Endothelial cell of hepatic sinusoid (primary cell): ENCODE data around the gene DGUOK.

Experiments
- in situ Hi-C: cut with HindIII; loops from 2 replicates; pipeline ENCODE4 v1.10.0; 2017; ENCODE audit warnings: low sequenced_read_pairs

The DGUOK gene

DNA sequence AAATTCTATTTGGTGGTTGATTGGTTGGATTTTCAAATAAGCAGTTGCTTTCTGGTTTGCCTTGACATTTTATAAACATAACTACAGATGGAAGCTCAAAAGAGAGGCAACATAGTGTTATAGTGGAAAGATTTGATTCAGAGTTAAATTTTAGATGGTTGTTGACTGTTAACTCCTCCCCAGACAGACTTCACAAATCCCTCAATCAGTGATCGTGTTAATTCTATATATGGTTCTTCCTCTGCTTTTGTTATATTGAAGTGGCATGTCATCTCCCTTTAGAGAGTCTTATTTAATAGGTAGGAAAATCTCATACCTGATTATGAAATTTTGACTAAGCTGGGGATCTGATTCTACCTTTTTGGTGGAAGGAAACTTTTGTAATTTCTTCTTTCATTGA is 19.5 kb downstream of the DGUOK start:
- in situ Hi-C loops = no loop called here

DNA sequence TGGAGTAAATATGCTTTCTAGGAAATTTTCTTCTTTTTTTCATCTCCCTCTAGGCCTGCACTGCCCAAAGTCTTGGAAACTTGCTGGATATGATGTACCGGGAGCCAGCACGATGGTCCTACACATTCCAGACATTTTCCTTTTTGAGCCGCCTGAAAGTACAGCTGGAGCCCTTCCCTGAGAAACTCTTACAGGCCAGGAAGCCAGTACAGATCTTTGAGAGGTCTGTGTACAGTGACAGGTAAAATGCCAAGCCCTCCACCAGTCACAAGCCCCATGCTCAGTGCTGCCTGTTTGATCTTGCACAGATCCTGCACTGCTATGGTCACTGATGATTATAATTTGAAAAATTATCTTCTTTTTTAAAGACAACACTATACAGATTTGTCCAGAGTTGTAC is 20.0 kb downstream of the DGUOK start:
- in situ Hi-C loops = no loop called here

DNA sequence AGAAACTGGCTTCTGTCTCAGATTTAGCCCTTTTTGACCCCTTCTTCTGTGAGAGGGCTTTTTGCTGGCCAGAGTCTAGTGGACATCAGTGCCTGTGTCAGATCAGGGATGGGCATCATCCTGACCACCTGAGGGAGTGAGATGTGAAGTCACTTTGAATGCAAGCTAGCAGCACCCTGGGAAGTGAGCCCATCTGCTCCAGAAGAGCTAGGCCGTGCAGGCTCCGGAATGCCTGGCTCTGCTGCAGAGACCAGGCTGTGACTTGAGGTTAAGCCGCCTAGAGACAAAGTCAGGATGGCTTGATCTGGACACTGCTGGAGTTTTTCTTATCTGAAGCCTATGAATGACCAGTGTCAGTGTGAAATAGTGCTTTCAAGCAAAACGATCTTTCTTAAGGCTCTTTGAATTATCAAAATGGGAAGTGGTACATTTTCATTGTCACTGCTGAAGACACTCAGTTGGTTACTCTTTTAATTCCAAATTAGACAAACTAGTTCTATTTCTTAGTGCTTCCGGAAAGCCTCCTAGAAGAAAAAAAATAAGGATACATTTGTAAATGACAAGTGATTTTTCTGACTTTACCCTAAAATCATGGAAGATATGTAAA is 20.8 kb downstream of the DGUOK start:
- in situ Hi-C loops = no loop called here

GRCh38 chr2:73949802-73950201 is 23.1 kb downstream of the DGUOK start:
- in situ Hi-C loops = no loop called here

DNA sequence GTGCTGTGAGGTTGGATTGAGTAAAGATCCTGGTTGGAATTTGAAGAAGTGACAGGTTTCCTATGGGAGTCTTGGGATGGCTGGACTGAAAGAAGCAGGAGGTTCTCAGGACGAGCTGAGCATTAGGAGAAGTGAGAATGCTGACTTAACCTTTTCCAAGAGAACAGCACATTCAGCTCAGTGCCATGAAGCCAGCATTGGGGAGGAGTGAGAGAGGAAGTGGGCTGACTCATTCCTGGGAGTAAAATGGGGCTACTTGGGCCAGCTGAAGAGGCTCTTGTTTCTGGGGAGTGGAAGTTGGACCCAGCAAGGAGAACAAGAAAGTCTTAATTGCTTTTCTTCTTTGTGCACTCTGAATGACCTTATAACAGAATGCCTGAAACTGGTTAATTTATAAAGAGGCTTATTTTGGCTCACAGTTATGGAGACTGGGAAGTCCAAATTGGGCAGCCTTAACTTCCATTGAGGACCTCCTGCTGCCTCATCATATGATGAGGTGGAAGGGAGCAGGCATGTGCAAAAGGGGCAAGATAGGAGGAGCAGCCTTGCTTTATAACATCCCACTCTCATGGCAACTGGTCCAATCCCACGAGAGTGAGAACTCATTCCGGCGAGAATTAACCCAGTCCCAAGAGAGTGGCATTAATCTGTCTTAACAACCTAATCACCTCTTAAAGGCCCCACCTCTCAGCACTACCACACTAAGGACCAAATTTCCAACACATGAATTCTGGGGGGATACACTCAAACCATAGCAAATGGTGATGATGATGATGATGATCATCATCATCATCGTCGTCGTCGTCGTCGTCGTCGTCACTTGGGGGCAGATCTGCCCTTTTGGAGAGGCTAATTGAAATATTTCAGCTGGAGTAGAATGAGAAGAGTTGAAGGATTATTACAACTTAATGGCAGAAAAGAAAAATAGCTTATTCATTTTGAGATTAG is 26.1 kb downstream of the DGUOK start:
- in situ Hi-C loops = no loop called here

DNA sequence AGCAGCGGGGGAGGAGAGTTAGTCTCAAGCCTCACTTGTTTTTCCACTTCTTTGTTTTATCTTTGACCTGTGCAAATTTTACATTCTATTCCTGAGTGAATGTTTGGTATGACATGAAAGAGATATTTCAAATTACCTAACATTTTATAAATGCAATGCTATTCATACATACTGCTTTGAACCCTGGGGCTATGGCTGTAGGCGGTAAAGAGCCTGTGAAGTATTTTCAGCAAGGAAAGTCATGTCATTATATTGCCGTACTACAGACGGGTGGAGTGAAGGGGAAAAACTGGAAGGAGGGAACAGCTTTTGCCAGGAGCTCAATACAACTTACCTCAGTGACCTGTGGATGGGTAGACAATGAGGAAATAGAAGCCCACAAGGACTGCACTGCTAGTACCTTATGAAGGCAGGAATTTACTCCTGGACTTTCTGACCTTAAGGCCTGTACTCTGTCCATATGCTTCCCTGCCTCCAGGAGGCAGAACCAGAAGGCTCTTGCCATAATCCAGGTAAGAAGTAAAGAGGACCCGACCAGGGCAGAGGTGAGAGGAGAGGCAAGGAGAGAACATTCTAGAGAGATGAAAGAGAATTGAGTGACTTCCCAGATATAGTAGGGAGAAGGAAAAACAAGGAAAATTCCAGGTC is 29.7 kb downstream of the DGUOK start:
- in situ Hi-C loops = no loop called here

- in situ Hi-C loops = no loop called here
These were observed 34.6 kb downstream of the DGUOK start for GRCh38 chr2:73961274-73961673.

DNA sequence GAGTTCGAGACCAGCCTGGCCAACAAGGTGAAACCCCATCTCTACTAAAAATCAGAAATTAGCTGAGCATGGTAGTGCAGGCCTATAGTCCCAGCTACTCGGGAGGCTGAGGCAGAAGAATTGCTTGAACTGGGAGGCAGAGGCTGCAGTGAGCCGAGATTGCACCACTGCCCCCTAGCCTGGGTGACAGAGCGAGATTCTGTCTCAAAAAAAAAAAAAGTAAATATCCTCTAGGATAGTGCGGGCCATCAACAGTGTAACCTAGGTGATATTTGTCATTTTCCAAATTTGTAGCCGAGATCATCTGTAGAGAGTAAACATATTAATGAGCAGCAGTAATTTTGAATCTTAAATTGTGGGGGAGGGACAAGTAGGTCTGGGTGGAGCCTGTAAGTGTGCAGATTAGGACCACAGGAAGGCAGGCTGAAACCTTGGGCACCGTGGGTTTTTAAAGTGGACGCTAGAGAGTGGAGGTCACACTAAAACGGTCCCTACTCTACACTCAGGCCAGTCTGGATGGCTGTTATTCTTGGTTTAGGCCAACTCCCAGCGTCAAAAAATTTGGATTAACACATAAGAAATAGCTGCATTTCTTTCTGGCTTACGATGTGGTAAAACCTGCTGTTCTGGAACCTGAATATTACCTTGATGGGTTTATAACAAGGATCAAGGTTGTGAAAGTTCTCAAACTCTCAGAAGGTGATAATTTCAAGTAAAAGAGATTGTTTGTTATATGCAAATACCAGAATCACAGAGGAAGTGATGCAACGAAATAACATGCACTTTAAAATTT is 35.3 kb downstream of the DGUOK start:
- in situ Hi-C loops = no loop called here

DNA sequence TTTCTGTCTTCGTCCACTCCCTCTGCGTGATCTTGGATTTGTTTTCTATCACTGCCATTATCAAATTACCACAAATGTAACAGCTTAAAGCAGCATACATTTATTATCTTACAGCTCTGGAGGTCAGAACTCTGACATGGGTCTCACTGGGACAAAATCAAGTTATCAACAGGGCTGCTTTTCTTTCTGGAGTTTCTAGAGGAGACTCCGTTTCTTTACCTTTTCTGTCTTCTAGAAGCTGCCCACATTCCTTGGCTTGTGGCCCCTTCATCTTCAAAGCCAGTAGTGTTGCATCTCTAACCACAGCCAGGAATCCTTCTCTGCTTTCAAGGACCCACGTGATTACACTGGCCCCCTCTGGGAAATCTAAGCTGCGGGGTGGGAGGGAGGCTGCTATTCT is 36.1 kb downstream of the DGUOK start:
- in situ Hi-C loops = no loop called here

DNA sequence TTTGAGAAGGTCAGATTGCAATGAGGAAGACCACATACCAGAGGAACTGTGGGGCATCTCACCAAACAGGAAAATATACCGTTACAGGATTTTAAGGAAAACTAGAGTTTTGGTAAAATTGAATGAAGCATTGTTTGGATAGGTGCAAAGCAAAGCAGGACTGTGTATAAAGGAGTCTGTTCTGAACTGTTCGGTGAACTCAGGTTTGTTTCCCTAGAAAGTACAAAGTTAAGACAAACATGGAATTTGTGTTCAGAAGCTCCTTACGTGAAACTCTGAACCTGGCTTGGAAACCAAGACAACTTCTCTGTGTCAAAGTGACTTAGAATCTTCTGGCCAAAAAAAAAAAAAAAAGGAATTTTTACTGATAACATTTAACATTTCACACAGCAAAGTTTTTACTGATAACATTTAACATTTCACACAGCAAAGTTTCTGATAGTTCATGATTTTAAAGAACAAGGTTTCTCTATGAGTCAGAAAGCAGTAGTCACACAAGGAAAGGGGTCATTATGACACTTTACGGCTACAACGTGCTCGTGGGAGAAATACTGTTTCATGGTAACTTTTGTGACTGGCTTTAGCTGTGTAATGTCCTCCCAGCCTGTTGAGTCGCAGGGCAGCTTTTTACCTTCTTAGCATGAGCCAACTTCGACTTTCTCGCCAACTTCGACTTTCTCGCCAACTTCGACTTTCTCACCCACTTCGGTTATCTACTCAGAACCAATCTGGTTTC is 36.9 kb downstream of the DGUOK start:
- in situ Hi-C loops = no loop called here

- in situ Hi-C loops = no loop called here
These were observed 37.5 kb downstream of the DGUOK start for GRCh38 chr2:73964223-73964622.

- in situ Hi-C loops = loop anchor here (5.0 kb wide), 2 partner anchors 67 to 103 kb away; no protein-coding TSS in a partner anchor
These were observed 38.4 kb downstream of the DGUOK start for GRCh38 chr2:73965053-73965452.

- in situ Hi-C loops = loop anchor here (5.0 kb wide), 2 partner anchors 64 to 106 kb away; no protein-coding TSS in a partner anchor
These were observed 41.8 kb downstream of the DGUOK start for GRCh38 chr2:73968357-73968937.

DNA sequence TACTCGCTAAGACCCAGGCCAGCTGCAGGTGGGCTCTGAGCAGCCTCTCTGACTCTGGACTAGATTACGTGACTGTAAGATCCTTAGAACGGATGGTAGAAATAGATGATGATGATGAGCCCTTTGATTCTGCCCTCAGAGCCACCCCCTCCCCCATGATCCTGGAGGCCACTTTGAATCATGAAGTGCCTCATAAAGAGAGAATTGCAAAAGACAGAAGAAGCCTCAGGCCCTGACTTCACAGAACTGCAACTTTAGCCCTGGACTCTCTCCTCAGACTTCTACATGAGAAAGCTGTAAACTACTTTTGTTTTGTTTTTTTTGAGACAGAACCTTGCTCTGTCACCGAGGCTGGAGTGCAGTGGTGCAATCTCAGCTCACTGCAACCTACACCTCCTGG is 42.7 kb downstream of the DGUOK start:
- in situ Hi-C loops = loop anchor here (5.0 kb wide), 2 partner anchors 63 to 107 kb away; no protein-coding TSS in a partner anchor

GRCh38 chr2:73970141-73970803 is 43.6 kb downstream of the DGUOK start:
- in situ Hi-C loops = no loop called here

DNA sequence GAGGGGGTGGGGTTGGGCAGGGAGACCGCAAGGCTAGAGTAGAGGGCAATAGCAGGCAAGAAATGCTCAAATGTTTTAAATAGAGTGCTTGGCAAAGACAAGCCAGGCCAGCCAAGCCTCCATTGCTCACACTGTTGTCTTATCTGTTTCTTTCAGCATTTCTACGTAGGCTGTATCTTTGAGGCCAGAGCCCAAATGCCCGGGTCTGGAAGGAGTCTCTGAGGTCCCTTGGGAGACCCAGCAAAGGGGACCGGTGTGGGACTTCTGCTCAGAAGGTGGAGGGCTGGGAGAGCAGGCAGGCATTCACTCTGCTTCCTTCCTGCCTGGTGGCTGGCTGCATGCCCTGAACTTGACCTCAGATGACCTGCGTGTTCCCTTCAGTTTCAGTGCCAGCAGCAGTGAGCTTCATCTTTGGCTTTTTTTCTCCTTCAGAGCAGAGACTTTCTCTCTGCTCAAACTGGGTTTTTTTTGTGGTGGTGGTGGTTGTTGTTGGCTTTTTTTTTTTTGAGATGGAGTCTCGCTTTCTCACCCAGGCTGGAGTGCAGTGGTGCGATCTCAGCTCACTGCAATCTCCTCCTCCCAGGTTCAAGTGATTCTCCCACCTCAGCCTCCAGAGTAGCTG is 44.3 kb downstream of the DGUOK start:
- in situ Hi-C loops = no loop called here

- in situ Hi-C loops = no loop called here
These were observed 45.0 kb downstream of the DGUOK start for GRCh38 chr2:73971722-73972121.

GRCh38 chr2:73972846-73973245 is 46.2 kb downstream of the DGUOK start:
- in situ Hi-C loops = no loop called here

- in situ Hi-C loops = no loop called here
These were observed 49.1 kb downstream of the DGUOK start for GRCh38 chr2:73975731-73976130.
